ENCODE data around the gene KLHDC4. TPM values are rescaled to one million over a fixed set of nuclear protein-coding genes. Genes with fewer than 3 reads are reported as not detected.
A peak's percentile ranks its signal among the peaks of the same experiment; 100 is the strongest.
"Not testable (repeated sequence)": the region's sequence is repeated elsewhere in the genome, so short reads cannot be mapped to it uniquely, and the experiment has no call there.

KLHDC4 gene
- polyA plus RNA-seq, 3 donors: 11.2 to 26.4 (median 12.6) TPM

DNA sequence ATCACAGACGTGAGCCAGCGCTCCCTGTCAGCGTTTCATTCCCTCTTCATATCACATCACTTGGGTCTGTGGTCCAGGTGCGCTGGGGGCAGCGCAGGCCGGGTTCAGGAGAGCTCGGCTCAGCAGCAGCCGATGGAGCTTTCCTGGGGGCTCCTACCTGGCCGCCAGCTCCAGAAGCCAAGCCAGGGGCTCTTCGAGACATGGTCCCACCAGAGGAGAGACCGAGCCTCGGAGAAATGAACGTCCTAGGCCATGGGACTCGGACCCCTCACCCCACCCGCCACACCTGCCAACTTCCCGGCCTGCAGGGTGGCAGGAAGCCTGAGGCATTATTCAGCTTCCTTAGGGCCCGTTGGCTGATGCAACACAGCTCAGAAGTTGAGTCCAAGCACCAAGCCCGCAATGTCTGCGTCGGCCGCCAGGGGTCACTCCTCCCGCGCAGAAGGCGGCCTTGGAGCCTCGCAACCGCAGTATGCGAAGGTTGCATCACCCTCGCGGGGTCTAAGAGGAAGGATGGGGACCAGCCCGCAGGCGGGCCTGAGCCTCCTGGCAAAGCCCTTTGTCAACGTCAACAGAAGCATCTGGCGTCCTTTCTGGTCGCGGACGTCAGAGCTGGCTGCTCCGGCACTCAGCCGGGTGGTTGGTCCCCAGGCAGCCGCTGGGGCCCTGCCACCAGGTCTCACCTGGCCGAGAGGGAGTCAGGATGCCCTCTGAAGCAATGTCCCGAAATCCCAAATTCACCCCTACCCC lies 13.2 kb upstream of the KLHDC4 start:
- no peak overlapping the region for H3K9ac ChIP-seq (ENCODE audit: insufficient read depth, low read length, poor library complexity, severe bottlenecking)
- peak overlapping the region; percentile 45 to 68 for H3K4me3 Mint-ChIP-seq
- peaks cover 40 to 44% of the 10 kb centered on the region in 2 donors for H3K4me1 ChIP-seq (ENCODE audit: control insufficient read depth in 1 of 2, insufficient read depth in 2 of 2, low read length in 2 of 2)
- H3K9me3 ChIP-seq (replicated peaks in 1 of 2; ENCODE audit: control insufficient read depth in 1 of 2, insufficient read depth in 1 of 2, low read length in 2 of 2): peaks cover 0 to 4% of the 10 kb centered on the region in 2 donors
- TF ChIP-seq CTCF (IDR thresholded peaks at IDR 0.05): peak; percentile 96
- intact Hi-C loops (cut with micrococcal nuclease): loop anchor here (1.0 to 10.0 kb wide), 6 partner anchors 73 to 226 kb away; no protein-coding TSS in a partner anchor
- peaks cover 0 to 16% (median 2%) of the 10 kb centered on the region in 3 donors for H3K27me3 Mint-ChIP-seq (ENCODE audit: low read depth in 3 of 3)
- peaks cover 0 to 12% (median 4%) of the 10 kb centered on the region in 7 donors for H3K9me3 Mint-ChIP-seq
- WGBS (ENCODE audit: insufficient coverage): 14% methylated on average over 35 of the region's 41 CpGs
- peak overlapping the region; percentile 16 to 68 for H3K27ac ChIP-seq (ENCODE audit: low read depth in 1 of 2, low read length in 2 of 2)
- peaks cover 0 to 2% of the 10 kb centered on the region in 2 donors for H3K36me3 Mint-ChIP-seq
- peak; percentile 97 to 98 (median 97) for DNase-seq
- H4K20me1 ChIP-seq (ENCODE audit: insufficient read depth, low read length): no peaks in the 10 kb centered on the region
- peak overlapping the region; percentile 42 for H2AFZ ChIP-seq (ENCODE audit: insufficient read depth, low read depth, low read length, poor library complexity, severe bottlenecking)
- peak overlapping the region in 1 of 3 experiments; percentile 30 for H3K4me3 ChIP-seq (replicated peaks in 1 of 3; ENCODE audit: low read depth in 2 of 3, low read length in 3 of 3)
- peak overlapping the region; percentile 86 to 95 (median 90) for H3K27ac Mint-ChIP-seq
- no peaks in the 10 kb centered on the region for H3K27me3 ChIP-seq (ENCODE audit: control insufficient read depth in 2 of 2, insufficient read depth in 2 of 2, low read length in 2 of 2)
- H3K79me2 ChIP-seq (ENCODE audit: insufficient read depth, low read length): no peaks in the 10 kb centered on the region
- peaks cover 40% of the 10 kb centered on the region for H3K4me1 Mint-ChIP-seq
- H3K4me2 ChIP-seq (replicated peaks; ENCODE audit: extremely low read depth, low read length, poor library complexity, severe bottlenecking): peak overlapping the region; percentile 49
- H3K36me3 ChIP-seq (replicated peaks in 1 of 2; ENCODE audit: control insufficient read depth in 1 of 2, insufficient read depth in 2 of 2, low read length in 2 of 2): no peaks in the 10 kb centered on the region

DNA sequence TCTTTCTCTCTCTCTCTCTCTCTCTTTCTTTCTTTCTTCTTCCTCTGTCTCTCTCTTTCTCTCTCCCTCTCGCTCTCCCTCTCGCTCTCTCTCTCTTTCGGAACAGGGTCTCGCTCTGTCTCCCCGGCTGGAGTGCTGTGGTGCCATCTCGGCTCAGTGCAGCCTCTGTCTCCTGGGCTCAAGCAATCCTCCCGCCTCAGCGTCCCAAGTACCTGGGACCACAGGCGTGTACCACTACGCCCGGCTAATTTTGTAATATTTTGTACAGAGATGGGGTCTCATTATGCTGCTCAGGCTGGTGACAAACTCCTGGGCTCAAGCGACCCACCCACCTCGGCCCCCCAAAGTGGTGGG lies 12.7 kb upstream of the KLHDC4 start:
- Histone ChIP-seq H3K4me1 (ENCODE audit: control insufficient read depth in 1 of 2, insufficient read depth in 2 of 2, low read length in 2 of 2) (peaks cover 40 to 44% of the 10 kb centered on the region in 2 donors), H3K79me2 (ENCODE audit: insufficient read depth, low read length) (no peaks in the 10 kb centered on the region), H3K4me3 (replicated peaks in 1 of 3; ENCODE audit: low read depth in 2 of 3, low read length in 3 of 3) (no peak overlapping the region), H3K9me3 (replicated peaks in 1 of 2; ENCODE audit: control insufficient read depth in 1 of 2, insufficient read depth in 1 of 2, low read length in 2 of 2) (peaks cover 0 to 4% of the 10 kb centered on the region in 2 donors), H3K27me3 (ENCODE audit: control insufficient read depth in 2 of 2, insufficient read depth in 2 of 2, low read length in 2 of 2) (no peaks in the 10 kb centered on the region), H3K27ac (ENCODE audit: low read depth in 1 of 2, low read length in 2 of 2) (no peak overlapping the region), H3K36me3 (replicated peaks in 1 of 2; ENCODE audit: control insufficient read depth in 1 of 2, insufficient read depth in 2 of 2, low read length in 2 of 2) (no peaks in the 10 kb centered on the region), H4K20me1 (ENCODE audit: insufficient read depth, low read length) (no peaks in the 10 kb centered on the region), H3K9ac (ENCODE audit: insufficient read depth, low read length, poor library complexity, severe bottlenecking) (no peak overlapping the region), H2AFZ (ENCODE audit: insufficient read depth, low read depth, low read length, poor library complexity, severe bottlenecking) (no peak overlapping the region), H3K4me2 (replicated peaks; ENCODE audit: extremely low read depth, low read length, poor library complexity, severe bottlenecking) (no peak overlapping the region)
- no peak for DNase-seq
- TF ChIP-seq CTCF (IDR thresholded peaks at IDR 0.05): no peak
- Mint-ChIP-seq H3K27me3 (ENCODE audit: low read depth in 3 of 3) (peaks cover 0 to 19% (median 2%) of the 10 kb centered on the region in 3 donors), H3K27ac (peak overlapping the region in 4 of 7 donors; percentile 22 to 85 (median 46)), H3K4me1 (peaks cover 40% of the 10 kb centered on the region), H3K9me3 (peaks cover 0 to 12% (median 4%) of the 10 kb centered on the region in 7 donors), H3K4me3 (peak overlapping the region in 1 of 2 donors; percentile 20), H3K36me3 (peaks cover 0 to 2% of the 10 kb centered on the region in 2 donors)
- WGBS (ENCODE audit: insufficient coverage): 88% methylated on average over 9 of the region's 13 CpGs
- intact Hi-C loops (cut with micrococcal nuclease): loop anchor here (2.0 to 10.0 kb wide), 4 partner anchors 74 to 226 kb away; no protein-coding TSS in a partner anchor

DNA sequence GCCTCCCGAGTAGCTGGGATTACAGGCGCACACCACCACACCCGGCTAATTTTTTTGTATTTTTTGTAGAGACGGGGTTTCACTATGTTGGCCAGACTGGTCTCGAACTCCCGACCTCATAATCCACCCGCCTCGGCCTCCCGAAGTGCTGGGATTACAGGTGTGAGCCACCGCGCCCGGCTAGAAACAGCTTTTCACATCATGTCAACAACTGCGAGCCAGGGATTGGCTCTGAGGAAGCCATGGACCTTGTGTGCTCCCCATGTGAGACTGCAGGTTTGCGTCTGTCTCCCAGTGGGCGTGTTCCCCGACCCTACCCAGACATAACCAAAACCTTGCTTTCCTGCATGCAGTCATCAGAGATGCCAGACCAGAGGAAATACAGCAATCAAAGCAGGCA lies 8.1 kb upstream of the KLHDC4 start:
- not testable (repeated sequence) for H3K27ac ChIP-seq (ENCODE audit: low read depth in 1 of 2, low read length in 2 of 2); H3K9me3 ChIP-seq (replicated peaks in 1 of 2; ENCODE audit: control insufficient read depth in 1 of 2, insufficient read depth in 1 of 2, low read length in 2 of 2); H3K4me3 ChIP-seq (replicated peaks in 1 of 3; ENCODE audit: low read depth in 2 of 3, low read length in 3 of 3); H3K27ac Mint-ChIP-seq; H3K9ac ChIP-seq (ENCODE audit: insufficient read depth, low read length, poor library complexity, severe bottlenecking); DNase-seq; H2AFZ ChIP-seq (ENCODE audit: insufficient read depth, low read depth, low read length, poor library complexity, severe bottlenecking); H3K27me3 ChIP-seq (ENCODE audit: control insufficient read depth in 2 of 2, insufficient read depth in 2 of 2, low read length in 2 of 2); H3K4me3 Mint-ChIP-seq; H3K9me3 Mint-ChIP-seq; H4K20me1 ChIP-seq (ENCODE audit: insufficient read depth, low read length); H3K36me3 Mint-ChIP-seq; H3K4me2 ChIP-seq (replicated peaks; ENCODE audit: extremely low read depth, low read length, poor library complexity, severe bottlenecking); H3K79me2 ChIP-seq (ENCODE audit: insufficient read depth, low read length); H3K36me3 ChIP-seq (replicated peaks in 1 of 2; ENCODE audit: control insufficient read depth in 1 of 2, insufficient read depth in 2 of 2, low read length in 2 of 2)
- H3K4me1 ChIP-seq (ENCODE audit: control insufficient read depth in 1 of 2, insufficient read depth in 2 of 2, low read length in 2 of 2): peaks cover 14 to 15% of the 10 kb centered on the region in 2 donors
- peaks cover 4 to 12% (median 4%) of the 10 kb centered on the region in 3 donors for H3K27me3 Mint-ChIP-seq (ENCODE audit: low read depth in 3 of 3)
- H3K4me1 Mint-ChIP-seq: peaks cover 14% of the 10 kb centered on the region
- intact Hi-C loops (cut with micrococcal nuclease): loop anchor here in 1 of 2 donors (10.0 kb wide), 1 partner anchor 231 kb away; no protein-coding TSS in a partner anchor
- WGBS (ENCODE audit: insufficient coverage): 98% methylated on average over 14 of the region's 16 CpGs

Data from CD14-positive monocyte (primary cell).